Muscle layer of duodenum (tissue), 2 donors: ENCODE data around the gene JARID2.

Experiments used
- H3K27ac ChIP-seq: one replicate; pipeline ENCODE4 v1.7.0; 2013; ENCODE audit warnings: mild to moderate bottlenecking, low read length
- H3K27me3 ChIP-seq: one replicate; pipeline ENCODE4 v1.7.0; 2013; ENCODE audit warnings: low read depth, mild to moderate bottlenecking, control low read depth, low read length
- H3K36me3 ChIP-seq, 2 donors: one replicate each; pipeline ENCODE4 v1.7.0; 2013; ENCODE audit warnings: low read length in 2 of 2, control low read depth in 1 of 2, mild to moderate bottlenecking in 1 of 2; ENCODE audit not compliant: insufficient read depth in 2 of 2, control insufficient read depth in 1 of 2
- H3K4me1 ChIP-seq, 2 donors: one replicate each; pipeline ENCODE4 v1.7.0; 2013; ENCODE audit warnings: low read length in 2 of 2, mild to moderate bottlenecking in 2 of 2, control low read depth in 1 of 2, moderate library complexity in 1 of 2; ENCODE audit not compliant: insufficient read depth in 2 of 2, control insufficient read depth in 1 of 2
- H3K4me3 ChIP-seq, 2 donors: one replicate each; pipeline ENCODE4 v1.7.0; 2013; ENCODE audit warnings: low read length in 2 of 2, low read depth in 1 of 2, mild to moderate bottlenecking in 1 of 2
- H3K9me3 ChIP-seq, 2 donors: one replicate each; pipeline ENCODE4 v1.7.0; 2013; ENCODE audit warnings: low read length in 2 of 2, control low read depth in 1 of 2, mild to moderate bottlenecking in 1 of 2; ENCODE audit not compliant: control insufficient read depth in 1 of 2
- donor health status: healthy.

Gene JARID2

GRCh38 chr6:15513801-15514711 is 268.2 kb downstream of the JARID2 start:
- H3K36me3 ChIP-seq, result peaks cover 37 to 69% of the 10 kb centered on the region in 2 donors
- H3K27ac ChIP-seq, result no peak overlapping the region
- no peak overlapping the region for H3K4me3 ChIP-seq
- H3K4me1 ChIP-seq, result no peaks in the 10 kb centered on the region
- H3K9me3 ChIP-seq, result no peaks in the 10 kb centered on the region
- no peaks in the 10 kb centered on the region for H3K27me3 ChIP-seq

GRCh38 chr6:15515226-15515625 is 269.4 kb downstream of the JARID2 start:
- H3K9me3 ChIP-seq, result no peaks in the 10 kb centered on the region
- H3K27me3 ChIP-seq, result no peaks in the 10 kb centered on the region
- no peaks in the 10 kb centered on the region for H3K4me1 ChIP-seq
- H3K27ac ChIP-seq, result no peak overlapping the region
- peaks cover 37 to 69% of the 10 kb centered on the region in 2 donors for H3K36me3 ChIP-seq
- H3K4me3 ChIP-seq, result no peak overlapping the region

GRCh38 chr6:15515660-15516375 is 269.9 kb downstream of the JARID2 start:
- H3K27me3 ChIP-seq, result no peaks in the 10 kb centered on the region
- no peak overlapping the region for H3K4me3 ChIP-seq
- H3K27ac ChIP-seq, result no peak overlapping the region
- no peaks in the 10 kb centered on the region for H3K4me1 ChIP-seq
- H3K36me3 ChIP-seq, result peaks cover 37 to 74% of the 10 kb centered on the region in 2 donors
- no peaks in the 10 kb centered on the region for H3K9me3 ChIP-seq

GRCh38 chr6:15516378-15516777 is 270.5 kb downstream of the JARID2 start:
- no peaks in the 10 kb centered on the region for H3K9me3 ChIP-seq
- H3K4me1 ChIP-seq, result no peaks in the 10 kb centered on the region
- H3K27me3 ChIP-seq, result no peaks in the 10 kb centered on the region
- peaks cover 33 to 69% of the 10 kb centered on the region in 2 donors for H3K36me3 ChIP-seq
- H3K27ac ChIP-seq, result no peak overlapping the region
- no peak overlapping the region for H3K4me3 ChIP-seq

GRCh38 chr6:15516923-15517560 is 271.2 kb downstream of the JARID2 start:
- H3K4me3 ChIP-seq, result no peak overlapping the region
- H3K4me1 ChIP-seq, result peaks cover 0 to 6% of the 10 kb centered on the region in 2 donors
- no peaks in the 10 kb centered on the region for H3K9me3 ChIP-seq
- no peaks in the 10 kb centered on the region for H3K27me3 ChIP-seq
- no peak overlapping the region for H3K27ac ChIP-seq
- H3K36me3 ChIP-seq, result peaks cover 27 to 63% of the 10 kb centered on the region in 2 donors

- H3K4me3 ChIP-seq, result no peak overlapping the region
- H3K27ac ChIP-seq, result no peak overlapping the region
- no peaks in the 10 kb centered on the region for H3K27me3 ChIP-seq
- no peaks in the 10 kb centered on the region for H3K9me3 ChIP-seq
- H3K4me1 ChIP-seq, result peaks cover 0 to 11% of the 10 kb centered on the region in 2 donors
- H3K36me3 ChIP-seq, result peaks cover 23 to 57% of the 10 kb centered on the region in 2 donors
Observed at GRCh38 chr6:15517600-15517999, 271.7 kb downstream of the JARID2 start.

- no peaks in the 10 kb centered on the region for H3K9me3 ChIP-seq
- no peak overlapping the region for H3K4me3 ChIP-seq
- H3K27me3 ChIP-seq, result no peaks in the 10 kb centered on the region
- no peak overlapping the region for H3K27ac ChIP-seq
- H3K4me1 ChIP-seq, result peaks cover 0 to 11% of the 10 kb centered on the region in 2 donors
- H3K36me3 ChIP-seq, result peaks cover 24 to 54% of the 10 kb centered on the region in 2 donors
Observed at GRCh38 chr6:15518057-15518456, 272.2 kb downstream of the JARID2 start.

- Histone ChIP-seq H3K27ac (no peak overlapping the region), H3K4me1 (peaks cover 0 to 11% of the 10 kb centered on the region in 2 donors), H3K36me3 (peaks cover 27 to 51% of the 10 kb centered on the region in 2 donors), H3K4me3 (no peak overlapping the region), H3K9me3 (no peaks in the 10 kb centered on the region), H3K27me3 (no peaks in the 10 kb centered on the region)
Observed at GRCh38 chr6:15518878-15519277, 273.0 kb downstream of the JARID2 start.

GRCh38 chr6:15519681-15520080 is 273.8 kb downstream of the JARID2 start:
- peaks cover 0 to 11% of the 10 kb centered on the region in 2 donors for H3K4me1 ChIP-seq
- H3K9me3 ChIP-seq, result no peaks in the 10 kb centered on the region
- H3K36me3 ChIP-seq, result peaks cover 31 to 50% of the 10 kb centered on the region in 2 donors
- no peak overlapping the region for H3K4me3 ChIP-seq
- H3K27me3 ChIP-seq, result no peaks in the 10 kb centered on the region
- no peak overlapping the region for H3K27ac ChIP-seq

GRCh38 chr6:15520626-15521203 is 274.8 kb downstream of the JARID2 start:
- Histone ChIP-seq H3K4me1 (peaks cover 0 to 11% of the 10 kb centered on the region in 2 donors), H3K27me3 (no peaks in the 10 kb centered on the region), H3K36me3 (peaks cover 32 to 55% of the 10 kb centered on the region in 2 donors), H3K27ac (no peak overlapping the region), H3K4me3 (no peak overlapping the region), H3K9me3 (no peaks in the 10 kb centered on the region)

GRCh38 chr6:15521582-15521981 is 275.7 kb downstream of the JARID2 start:
- Histone ChIP-seq H3K9me3 (no peaks in the 10 kb centered on the region), H3K27me3 (no peaks in the 10 kb centered on the region), H3K4me3 (no peak overlapping the region), H3K27ac (no peak overlapping the region), H3K4me1 (peaks cover 0 to 11% of the 10 kb centered on the region in 2 donors), H3K36me3 (peaks cover 30 to 55% of the 10 kb centered on the region in 2 donors)
